OCI-LY7 (cell line): ENCODE measurements around the gene COPS4.

Source experiments
- EZH2phosphoT487 ChIP-seq: fragments of 200-600 bp; sonication (generic); IDR thresholded peaks from 2 replicates; pipeline ENCODE4 v1.6.1; 2018; ENCODE audit warnings: low read depth, borderline replicate concordance, mild to moderate bottlenecking, mixed run types, antibody characterized with exemption, low read length, moderate library complexity, mixed read lengths
- TF ChIP-seq, protein P1 (sequence below): fragments of 200-600 bp; sonication (generic); conservative IDR thresholded peaks from 2 replicates; pipeline ENCODE4 v1.5.1; 2014; ENCODE audit warnings: mild to moderate bottlenecking, antibody characterized with exemption, low read length, moderate library complexity, mixed read lengths

DNA sequence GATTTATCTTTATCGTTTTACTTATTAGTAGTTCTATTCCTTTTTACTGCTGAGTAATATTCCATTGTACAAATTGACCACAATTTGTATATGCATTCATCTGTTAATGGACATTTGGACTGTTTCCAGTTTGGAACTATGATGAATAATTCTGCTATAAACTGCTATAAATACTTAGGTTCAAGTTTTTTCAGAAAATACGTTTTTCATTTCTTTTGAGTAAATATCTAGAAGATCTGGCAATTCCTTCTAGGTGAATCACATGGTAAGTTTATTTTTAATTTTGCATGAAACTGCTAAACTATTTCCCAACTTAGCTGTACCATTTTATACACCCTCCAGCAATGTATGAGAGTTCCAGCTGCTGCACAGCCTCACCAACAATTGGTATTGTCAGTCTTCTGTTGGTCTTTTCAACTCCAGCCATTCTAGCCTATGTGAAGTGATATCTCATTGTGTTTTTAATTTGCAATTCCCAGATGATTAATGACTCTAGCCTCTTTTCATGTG is 46.6 kb upstream of the COPS4 start:
- TF ChIP-seq, protein P1, sequence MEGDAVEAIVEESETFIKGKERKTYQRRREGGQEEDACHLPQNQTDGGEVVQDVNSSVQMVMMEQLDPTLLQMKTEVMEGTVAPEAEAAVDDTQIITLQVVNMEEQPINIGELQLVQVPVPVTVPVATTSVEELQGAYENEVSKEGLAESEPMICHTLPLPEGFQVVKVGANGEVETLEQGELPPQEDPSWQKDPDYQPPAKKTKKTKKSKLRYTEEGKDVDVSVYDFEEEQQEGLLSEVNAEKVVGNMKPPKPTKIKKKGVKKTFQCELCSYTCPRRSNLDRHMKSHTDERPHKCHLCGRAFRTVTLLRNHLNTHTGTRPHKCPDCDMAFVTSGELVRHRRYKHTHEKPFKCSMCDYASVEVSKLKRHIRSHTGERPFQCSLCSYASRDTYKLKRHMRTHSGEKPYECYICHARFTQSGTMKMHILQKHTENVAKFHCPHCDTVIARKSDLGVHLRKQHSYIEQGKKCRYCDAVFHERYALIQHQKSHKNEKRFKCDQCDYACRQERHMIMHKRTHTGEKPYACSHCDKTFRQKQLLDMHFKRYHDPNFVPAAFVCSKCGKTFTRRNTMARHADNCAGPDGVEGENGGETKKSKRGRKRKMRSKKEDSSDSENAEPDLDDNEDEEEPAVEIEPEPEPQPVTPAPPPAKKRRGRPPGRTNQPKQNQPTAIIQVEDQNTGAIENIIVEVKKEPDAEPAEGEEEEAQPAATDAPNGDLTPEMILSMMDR: no peak
- TF ChIP-seq EZH2phosphoT487: no peak
